Gastrocnemius medialis (tissue), 4 donors: ENCODE data around the gene TPX2. TPM values are rescaled to one million over a fixed set of nuclear protein-coding genes. Genes with fewer than 3 reads are reported as not detected.

Experiments
- ATAC-seq, 2 donors: fragments of 150-250 bp; one replicate each; pipeline ENCODE4 v1.9.1; 2016
- DNase-seq, 2 donors: peaks; one replicate each; pipeline ENCODE4 v3.0.0-alpha.2; 2019
- H3K27ac ChIP-seq, 4 donors: fragments of 200-600 bp; sonication (generic); 1 replicate in 1 of 4; 2 replicates in 3 of 4; pipeline ENCODE4 v1.5.1; 2016 to 2018; ENCODE audit warnings: mild to moderate bottlenecking in 2 of 4, moderate library complexity in 1 of 4
- H3K27me3 ChIP-seq, 3 donors: fragments of 200-600 bp; sonication (generic) in 2 of 3; 1 replicate in 1 of 3; 2 replicates in 2 of 3; pipeline versions ENCODE4 v1.5.1 to v1.6.0; 2016 to 2019; ENCODE audit warnings: mild to moderate bottlenecking in 1 of 3, moderate library complexity in 1 of 3
- H3K36me3 ChIP-seq, 2 donors: fragments of 200-600 bp; sonication (generic) in 1 of 2; one replicate each; pipeline ENCODE4 v1.5.1; 2017 to 2018
- H3K4me1 ChIP-seq, 2 donors: fragments of 200-600 bp; sonication (generic) in 1 of 2; one replicate each; pipeline ENCODE4 v1.5.1; 2016 to 2017; ENCODE audit warnings: mild to moderate bottlenecking in 2 of 2
- H3K4me3 ChIP-seq, 4 donors: fragments of 200-600 bp; sonication (generic) in 3 of 4; 1 replicate in 1 of 4; 2 replicates in 3 of 4; pipeline ENCODE4 v1.5.1; 2016 to 2019; ENCODE audit warnings: mild to moderate bottlenecking in 2 of 4
- H3K9me3 ChIP-seq, 3 donors: fragments of 200-600 bp; sonication (generic) in 2 of 3; 1 replicate in 1 of 3; 2 replicates in 2 of 3; pipeline ENCODE4 v1.5.1; 2016 to 2019
- POLR2A ChIP-seq, 2 donors: fragments of 450-650 bp; IDR thresholded peaks; one replicate each; pipeline ENCODE4 v1.6.1; 2017; ENCODE audit warnings: antibody characterized with exemption in 2 of 2, mild to moderate bottlenecking in 2 of 2, moderate library complexity in 2 of 2
- in situ Hi-C, 4 donors: fragments of 200-750 bp; cut with MboI; loops; one replicate each; pipeline versions ENCODE4 v1.15.0 to v1.8.0; 2017; ENCODE audit warnings: low sequenced_read_pairs in 4 of 4
- intact Hi-C: fragments of 100-400 bp; cut with DNase I; formaldehyde crosslinking; loops from one replicate; pipeline ENCODE4 v1.15.1; 2023; ENCODE audit warnings: low total_unique reads
- total RNA-seq, 4 donors: library from RNA; depleted of rRNA; stranded (reverse); fragments of >200 nt; gene quantifications; one replicate each; pipeline versions ENCODE4 v1.1.0 to v1.2.3, GENCODE V29; 2016
- TF ChIP-seq, protein P1 (sequence below), 5 experiments: fragments of 450-650 bp in 3 of 5; fragments of 200-600 bp in 2 of 5; sonication (generic) in 2 of 5; IDR thresholded peaks in 4 of 5; conservative IDR thresholded peaks in 1 of 5; 1 replicate in 4 of 5; 2 replicates in 1 of 5; pipeline ENCODE4 v1.5.1; 2016 to 2019; ENCODE audit warnings: antibody characterized with exemption in 5 of 5, mild to moderate bottlenecking in 3 of 5, moderate library complexity in 3 of 5

Gene TPX2
- total RNA-seq, 4 donors from 2014 or later: 0.46 to 1.9 (median 1.0) TPM

GRCh38 chr20:31693987-31694661 lies 45.0 kb upstream of the TPX2 start:
- ATAC-seq: no peak
- H3K36me3 ChIP-seq: no peaks in the 10 kb centered on the region
- in situ Hi-C loops: no loop called here

GRCh38 chr20:31694842-31695593 lies 44.1 kb upstream of the TPX2 start:
- ATAC-seq: no peak
- Histone ChIP-seq H3K27ac (peak overlapping the region; percentile 43 to 92 (median 88)), H3K36me3 (no peaks in the 10 kb centered on the region)

More at GRCh38 chr20:31693987-31694661, 45.0 kb upstream of the TPX2 start:
- intact Hi-C loops: no loop called here
- DNase-seq: no peak
- TF ChIP-seq, protein P1, sequence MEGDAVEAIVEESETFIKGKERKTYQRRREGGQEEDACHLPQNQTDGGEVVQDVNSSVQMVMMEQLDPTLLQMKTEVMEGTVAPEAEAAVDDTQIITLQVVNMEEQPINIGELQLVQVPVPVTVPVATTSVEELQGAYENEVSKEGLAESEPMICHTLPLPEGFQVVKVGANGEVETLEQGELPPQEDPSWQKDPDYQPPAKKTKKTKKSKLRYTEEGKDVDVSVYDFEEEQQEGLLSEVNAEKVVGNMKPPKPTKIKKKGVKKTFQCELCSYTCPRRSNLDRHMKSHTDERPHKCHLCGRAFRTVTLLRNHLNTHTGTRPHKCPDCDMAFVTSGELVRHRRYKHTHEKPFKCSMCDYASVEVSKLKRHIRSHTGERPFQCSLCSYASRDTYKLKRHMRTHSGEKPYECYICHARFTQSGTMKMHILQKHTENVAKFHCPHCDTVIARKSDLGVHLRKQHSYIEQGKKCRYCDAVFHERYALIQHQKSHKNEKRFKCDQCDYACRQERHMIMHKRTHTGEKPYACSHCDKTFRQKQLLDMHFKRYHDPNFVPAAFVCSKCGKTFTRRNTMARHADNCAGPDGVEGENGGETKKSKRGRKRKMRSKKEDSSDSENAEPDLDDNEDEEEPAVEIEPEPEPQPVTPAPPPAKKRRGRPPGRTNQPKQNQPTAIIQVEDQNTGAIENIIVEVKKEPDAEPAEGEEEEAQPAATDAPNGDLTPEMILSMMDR (IDR thresholded peaks at IDR 0.05 in 4 of 5, conservative IDR thresholded peaks at IDR 0.05 in 1 of 5): no peak
- TF ChIP-seq POLR2A (IDR thresholded peaks at IDR 0.05): no peak
- Histone ChIP-seq H3K27ac (peak overlapping the region; percentile 43 to 92 (median 88)), H3K4me1 (peaks cover 64 to 81% of the 10 kb centered on the region in 2 donors), H3K4me3 (no peak overlapping the region), H3K27me3 (no peaks in the 10 kb centered on the region), H3K9me3 (no peaks in the 10 kb centered on the region)

GRCh38 chr20:31695849-31696804 lies 43.0 kb upstream of the TPX2 start:
- H3K4me1 ChIP-seq: peaks cover 83 to 89% of the 10 kb centered on the region in 2 donors
- H3K4me3 ChIP-seq: no peak overlapping the region
- in situ Hi-C loops (no loop called here), intact Hi-C loops (no loop called here)
- peak; percentile 7 to 11 for TF ChIP-seq POLR2A (IDR thresholded peaks at IDR 0.05)
- TF ChIP-seq, protein P1 (IDR thresholded peaks at IDR 0.05 in 4 of 5, conservative IDR thresholded peaks at IDR 0.05 in 1 of 5): no peak
- peak; percentile 32 for ATAC-seq
- no peaks in the 10 kb centered on the region for H3K27me3 ChIP-seq
- peak in 1 of 2 donors; percentile 80 for DNase-seq
- H3K9me3 ChIP-seq: no peaks in the 10 kb centered on the region
- peak overlapping the region; percentile 43 to 92 (median 88) for H3K27ac ChIP-seq
- no peaks in the 10 kb centered on the region for H3K36me3 ChIP-seq

More at GRCh38 chr20:31694842-31695593, 44.1 kb upstream of the TPX2 start:
- H3K4me3 ChIP-seq: no peak overlapping the region
- no peak for TF ChIP-seq POLR2A (IDR thresholded peaks at IDR 0.05)
- TF ChIP-seq, protein P1 (IDR thresholded peaks at IDR 0.05 in 4 of 5, conservative IDR thresholded peaks at IDR 0.05 in 1 of 5): no peak
- intact Hi-C loops: no loop called here
- no peaks in the 10 kb centered on the region for H3K9me3 ChIP-seq
- no peaks in the 10 kb centered on the region for H3K27me3 ChIP-seq
- no peak for DNase-seq
- peaks cover 73 to 86% of the 10 kb centered on the region in 2 donors for H3K4me1 ChIP-seq
- in situ Hi-C loops: no loop called here

GRCh38 chr20:31698243-31698802 lies 40.8 kb upstream of the TPX2 start:
- ATAC-seq (no peak), DNase-seq (no peak)
- in situ Hi-C loops: no loop called here
- H3K4me3 ChIP-seq: no peak overlapping the region
- intact Hi-C loops: loop anchor here (2.0 kb wide), 1 partner anchor 28 kb away; no protein-coding TSS in a partner anchor
- no peaks in the 10 kb centered on the region for H3K27me3 ChIP-seq
- H3K36me3 ChIP-seq: no peaks in the 10 kb centered on the region
- peaks cover 82 to 93% of the 10 kb centered on the region in 2 donors for H3K4me1 ChIP-seq
- H3K27ac ChIP-seq: peak overlapping the region; percentile 86 to 93 (median 90)
- TF ChIP-seq POLR2A (IDR thresholded peaks at IDR 0.05): no peak
- TF ChIP-seq, protein P1 (IDR thresholded peaks at IDR 0.05 in 4 of 5, conservative IDR thresholded peaks at IDR 0.05 in 1 of 5): no peak
- no peaks in the 10 kb centered on the region for H3K9me3 ChIP-seq
